ENCODE results near the gene NAV1. TPM values are rescaled to one million over a fixed set of nuclear protein-coding genes. Genes with fewer than 3 reads are reported as not detected.
"Not testable (repeated sequence)": the region's sequence is repeated elsewhere in the genome, so short reads cannot be mapped to it uniquely, and the experiment has no call there.

The NAV1 gene
- total RNA-seq, 4 donors from 2014 or later: 13.3 to 29.7 (median 24.1) TPM

GRCh38 chr1:201578008-201578888 is 39.3 kb downstream of the NAV1 start:
- Histone ChIP-seq H3K27me3 (no peaks in the 10 kb centered on the region), H3K9me3 (no peaks in the 10 kb centered on the region), H3K36me3 (no peaks in the 10 kb centered on the region), H3K4me3 (replicated peaks in 1 of 3) (no peak overlapping the region), H3K4me1 (peaks cover 3 to 26% of the 10 kb centered on the region in 2 donors), H3K27ac (no peak overlapping the region)
- TF ChIP-seq CTCF (IDR thresholded peaks at IDR 0.05) (no peak), POLR2A (IDR thresholded peaks at IDR 0.05) (no peak)
- WGBS, 2 donors: 94 to 98% methylated on average over 5 of the region's 5 CpGs
- intact Hi-C loops (cut with DNase I): no loop called here
- no peak for DNase-seq

GRCh38 chr1:201581371-201581770 is 42.4 kb downstream of the NAV1 start:
- H3K9me3 ChIP-seq; H3K4me3 ChIP-seq (replicated peaks in 1 of 3); intact Hi-C loops (cut with DNase I); H3K36me3 ChIP-seq; H3K27me3 ChIP-seq; DNase-seq; H3K27ac ChIP-seq: not testable (repeated sequence)
- peaks cover 3 to 33% of the 10 kb centered on the region in 2 donors for H3K4me1 ChIP-seq
- 95% methylated on average over 12 of the region's 12 CpGs for WGBS, 2 donors

DNA sequence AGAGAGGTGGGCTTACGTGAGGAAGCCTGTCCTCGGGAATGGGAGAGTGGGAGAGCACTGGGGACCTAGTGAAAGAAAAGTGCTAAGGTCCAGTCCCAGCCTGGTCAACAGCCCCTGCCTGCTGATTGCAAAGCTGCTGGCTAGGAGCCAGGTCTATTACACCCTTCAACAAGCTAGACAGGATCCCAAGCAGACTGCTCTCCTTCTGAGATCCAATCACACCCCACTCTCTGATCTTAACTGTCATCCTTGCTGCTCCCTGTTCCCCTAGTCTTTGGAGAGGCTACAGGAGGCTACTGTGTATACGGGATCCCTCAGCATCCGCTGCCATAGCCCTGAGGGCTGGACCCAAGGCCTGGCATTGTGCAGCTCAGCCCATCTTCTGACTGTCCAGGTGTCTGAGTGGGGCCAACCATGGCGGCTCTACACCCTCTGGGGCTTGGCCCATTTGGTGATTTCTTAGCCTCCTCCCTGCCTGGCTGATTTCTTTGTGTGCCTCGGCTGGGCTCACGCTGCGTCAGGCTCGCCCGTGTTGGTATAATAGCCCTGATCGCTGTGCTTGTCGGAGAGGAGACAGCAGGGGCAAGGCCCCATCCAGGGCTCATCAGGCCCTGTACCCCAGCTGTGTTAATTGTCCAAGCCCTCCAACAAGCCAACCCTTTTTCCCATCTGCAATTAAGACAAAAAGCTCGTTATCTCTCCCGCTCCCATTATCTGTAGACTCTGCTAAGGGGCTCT is 43.9 kb downstream of the NAV1 start:
- H3K27me3 ChIP-seq: no peaks in the 10 kb centered on the region
- intact Hi-C loops (cut with DNase I): no loop called here
- peak; percentile 66 to 69 for DNase-seq
- 84% methylated on average over 11 to 13 of the region's 14 CpGs for WGBS, 2 donors
- H3K9me3 ChIP-seq: no peaks in the 10 kb centered on the region
- H3K4me3 ChIP-seq (replicated peaks in 1 of 3): no peak overlapping the region
- no peaks in the 10 kb centered on the region for H3K36me3 ChIP-seq
- H3K27ac ChIP-seq: no peak overlapping the region
- no peak for TF ChIP-seq POLR2A (IDR thresholded peaks at IDR 0.05)
- TF ChIP-seq CTCF (IDR thresholded peaks at IDR 0.05): no peak
- peaks cover 3 to 41% of the 10 kb centered on the region in 2 donors for H3K4me1 ChIP-seq

GRCh38 chr1:201583663-201584062 is 44.7 kb downstream of the NAV1 start:
- Histone ChIP-seq H3K4me3 (replicated peaks in 1 of 3) (no peak overlapping the region), H3K27ac (no peak overlapping the region), H3K36me3 (no peaks in the 10 kb centered on the region), H3K27me3 (no peaks in the 10 kb centered on the region), H3K4me1 (peaks cover 3 to 41% of the 10 kb centered on the region in 2 donors), H3K9me3 (no peaks in the 10 kb centered on the region)
- no peak for DNase-seq
- TF ChIP-seq CTCF (IDR thresholded peaks at IDR 0.05) (no peak), POLR2A (IDR thresholded peaks at IDR 0.05) (no peak)
- WGBS, 2 donors: 76 to 79% methylated on average over 3 of the region's 3 CpGs
- intact Hi-C loops (cut with DNase I): no loop called here

DNA sequence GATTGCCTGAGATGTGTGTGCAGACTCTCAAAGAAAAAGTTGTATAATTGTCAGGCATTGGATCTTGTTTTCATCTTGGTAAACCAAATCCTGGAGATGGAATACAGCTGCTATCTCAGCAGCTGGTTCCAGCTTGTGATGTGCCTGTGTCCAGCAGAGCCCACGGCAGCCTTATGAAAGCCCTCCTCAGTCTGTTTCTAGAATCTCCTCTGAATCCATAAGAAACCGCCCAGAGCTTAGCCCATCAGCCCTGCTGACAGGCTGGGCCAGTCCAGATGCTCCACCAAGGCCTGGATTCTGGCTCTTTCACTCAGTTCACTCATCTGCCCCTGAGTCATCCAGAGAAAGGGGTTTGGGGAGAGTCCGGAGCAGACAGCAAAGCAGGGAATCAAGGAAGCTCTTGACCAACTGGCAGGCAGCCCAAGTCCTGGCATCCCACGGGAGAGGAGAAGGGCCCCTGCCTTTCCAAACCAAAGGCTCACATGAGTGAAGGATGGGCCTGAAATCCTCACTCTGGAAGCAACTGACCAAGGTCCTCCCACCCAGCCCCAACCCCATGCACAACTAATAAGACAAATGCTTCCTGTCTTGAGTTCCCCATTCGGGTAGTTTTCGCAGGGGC is 45.7 kb downstream of the NAV1 start:
- TF ChIP-seq CTCF (IDR thresholded peaks at IDR 0.05) (no peak), POLR2A (IDR thresholded peaks at IDR 0.05) (no peak)
- 60 to 65% methylated on average over 5 to 6 of the region's 6 CpGs for WGBS, 2 donors
- Histone ChIP-seq H3K36me3 (no peaks in the 10 kb centered on the region), H3K4me1 (peaks cover 3 to 41% of the 10 kb centered on the region in 2 donors), H3K9me3 (no peaks in the 10 kb centered on the region), H3K27me3 (no peaks in the 10 kb centered on the region), H3K4me3 (replicated peaks in 1 of 3) (no peak overlapping the region), H3K27ac (peak overlapping the region in 1 of 3 donors; percentile 6)
- intact Hi-C loops (cut with DNase I): no loop called here
- DNase-seq: no peak
